Uterus (tissue), 4 donors: ENCODE results near the gene COQ6. TPM values are rescaled to one million over a fixed set of nuclear protein-coding genes. Genes with fewer than 3 reads are reported as not detected.
A peak's percentile ranks its signal among the peaks of the same experiment; 100 is the strongest.
"Not testable (repeated sequence)": the region's sequence is repeated elsewhere in the genome, so short reads cannot be mapped to it uniquely, and the experiment has no call there.

Experiments used
- DNase-seq, 2 donors: peaks; one replicate each; pipeline ENCODE4 v3.0.0-alpha.2; 2019 to 2020
- H3K27ac ChIP-seq, 2 donors: fragments of 200-600 bp; sonication (generic); 1 replicate in 1 of 2; 2 replicates in 1 of 2; pipeline ENCODE4 v1.5.1; 2016 to 2018
- H3K27me3 ChIP-seq, 2 donors: fragments of 200-600 bp; sonication (generic); one replicate each; pipeline ENCODE4 v1.5.1; 2018 to 2019; ENCODE audit warnings: control low read depth in 1 of 2
- H3K36me3 ChIP-seq, 2 donors: fragments of 200-600 bp; sonication (generic); one replicate each; pipeline ENCODE4 v1.5.1; 2019; ENCODE audit warnings: control low read depth in 1 of 2
- H3K4me1 ChIP-seq, 2 donors: fragments of 200-600 bp; sonication (generic); one replicate each; pipeline ENCODE4 v1.5.1; 2018 to 2019; ENCODE audit warnings: control low read depth in 1 of 2
- H3K4me3 ChIP-seq, 2 donors: fragments of 200-600 bp; sonication (generic); 1 replicate in 1 of 2; 2 replicates in 1 of 2; pipeline ENCODE4 v1.5.1; 2018 to 2019; ENCODE audit warnings: mild to moderate bottlenecking in 1 of 2
- H3K9me3 ChIP-seq, 2 donors: fragments of 200-600 bp; sonication (generic); one replicate each; pipeline ENCODE4 v1.5.1; 2019; ENCODE audit warnings: control low read depth in 1 of 2
- POLR2A ChIP-seq, 2 donors: fragments of 450-650 bp; IDR thresholded peaks; one replicate each; pipeline ENCODE4 v1.6.1; 2016; ENCODE audit warnings: antibody characterized with exemption in 2 of 2, mild to moderate bottlenecking in 1 of 2, moderate library complexity in 1 of 2
- intact Hi-C: fragments of 100-400 bp; cut with DNase I; formaldehyde crosslinking; loops from one replicate; pipeline ENCODE4 v1.15.1; 2023; ENCODE audit warnings: low total_unique reads
- total RNA-seq, 4 donors: library from RNA; depleted of rRNA in 3 of 4; stranded (reverse); fragments of >200 nt in 3 of 4; gene quantifications; one replicate each; pipeline versions ENCODE4 v1.1.0 to v1.2.4, GENCODE V29; 2014 to 2023
- TF ChIP-seq, protein P1 (sequence below), 4 experiments: fragments of 200-600 bp in 2 of 4; fragments of 450-650 bp in 2 of 4; sonication (generic) in 2 of 4; IDR thresholded peaks; one replicate each; pipeline ENCODE4 v1.5.1; 2016 to 2019; ENCODE audit warnings: antibody characterized with exemption in 4 of 4, mild to moderate bottlenecking in 2 of 4, moderate library complexity in 1 of 4
- donor health status: DM: yes; HTN: yes; CAD: no.

Gene COQ6
- 100 to 1,000 TPM in 1 of 4 donors, 10 to 100 TPM in 3; 18.5 to 103 (median 30.0) TPM for total RNA-seq

DNA sequence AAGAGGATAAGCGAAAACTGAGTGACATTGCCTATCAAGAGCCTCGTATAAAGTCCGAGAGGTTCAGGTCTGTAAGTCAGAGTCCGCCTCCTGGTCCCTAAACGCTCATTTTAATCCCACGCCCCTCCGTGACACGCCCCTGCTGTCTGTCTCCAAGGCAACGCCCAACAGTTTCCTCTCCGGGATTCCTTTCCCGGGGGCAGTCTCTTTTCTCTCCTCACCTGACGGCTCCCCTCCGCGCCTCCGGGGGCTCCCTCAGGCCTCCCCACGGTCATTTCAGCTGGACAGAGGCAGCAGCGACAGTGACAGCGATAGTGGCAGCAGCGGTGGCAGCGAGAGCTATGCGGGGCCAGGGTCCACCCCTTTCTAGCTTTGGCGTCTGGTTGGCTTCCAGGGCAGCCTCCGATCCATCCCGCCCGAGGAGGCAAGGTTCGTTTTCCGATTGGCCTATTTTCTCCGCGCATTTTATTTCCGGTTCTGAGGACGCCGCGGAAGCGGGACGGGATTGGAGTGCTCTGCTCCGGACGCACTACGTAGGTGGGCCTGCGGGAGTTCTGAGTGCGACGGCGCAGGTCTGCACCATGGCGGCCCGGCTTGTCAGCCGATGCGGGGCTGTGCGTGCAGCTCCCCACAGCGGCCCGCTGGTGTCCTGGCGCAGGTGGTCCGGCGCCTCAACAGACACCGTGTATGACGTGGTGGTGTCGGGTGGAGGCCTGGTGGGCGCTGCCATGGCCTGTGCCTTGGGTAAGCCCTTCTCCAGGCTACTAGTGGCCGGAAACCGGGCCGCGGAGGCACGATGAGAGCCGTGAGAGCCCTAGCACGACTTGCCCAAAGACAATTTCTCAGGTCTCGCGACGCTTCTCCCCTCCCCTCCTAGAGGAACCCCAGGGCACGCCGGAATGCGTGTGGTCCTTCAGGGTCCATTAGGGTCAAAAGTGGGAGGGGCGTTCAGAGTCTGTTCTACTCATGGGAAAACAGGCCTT, at the start of gene COQ6, which contains the start of gene FAM161B:
TSS of gene COQ6 (plus strand) at position 551 of the 983 bp plus-strand sequence. CDS start at position 582, 31 bp downstream.
TSS of gene FAM161B (minus strand) at position 343 of the 983 bp plus-strand sequence. CDS start at position 275, 68 bp downstream.
- DNase-seq = peak; percentile 92 to 93
- no peaks in the 10 kb centered on the region for H3K4me1 ChIP-seq
- H3K27ac ChIP-seq = peak within 1 kb of the TSS; percentile 90 to 91
- TF ChIP-seq POLR2A (IDR thresholded peaks at IDR 0.05) = peak; percentile 36 to 83
- TF ChIP-seq, protein P1, sequence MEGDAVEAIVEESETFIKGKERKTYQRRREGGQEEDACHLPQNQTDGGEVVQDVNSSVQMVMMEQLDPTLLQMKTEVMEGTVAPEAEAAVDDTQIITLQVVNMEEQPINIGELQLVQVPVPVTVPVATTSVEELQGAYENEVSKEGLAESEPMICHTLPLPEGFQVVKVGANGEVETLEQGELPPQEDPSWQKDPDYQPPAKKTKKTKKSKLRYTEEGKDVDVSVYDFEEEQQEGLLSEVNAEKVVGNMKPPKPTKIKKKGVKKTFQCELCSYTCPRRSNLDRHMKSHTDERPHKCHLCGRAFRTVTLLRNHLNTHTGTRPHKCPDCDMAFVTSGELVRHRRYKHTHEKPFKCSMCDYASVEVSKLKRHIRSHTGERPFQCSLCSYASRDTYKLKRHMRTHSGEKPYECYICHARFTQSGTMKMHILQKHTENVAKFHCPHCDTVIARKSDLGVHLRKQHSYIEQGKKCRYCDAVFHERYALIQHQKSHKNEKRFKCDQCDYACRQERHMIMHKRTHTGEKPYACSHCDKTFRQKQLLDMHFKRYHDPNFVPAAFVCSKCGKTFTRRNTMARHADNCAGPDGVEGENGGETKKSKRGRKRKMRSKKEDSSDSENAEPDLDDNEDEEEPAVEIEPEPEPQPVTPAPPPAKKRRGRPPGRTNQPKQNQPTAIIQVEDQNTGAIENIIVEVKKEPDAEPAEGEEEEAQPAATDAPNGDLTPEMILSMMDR (IDR thresholded peaks at IDR 0.05) = peak in 3 of 4 experiments; percentile 15 to 46 (median 36)
- no peaks in the 10 kb centered on the region for H3K36me3 ChIP-seq
- peak within 1 kb of the TSS; percentile 84 to 100 for H3K4me3 ChIP-seq
- no peaks in the 10 kb centered on the region for H3K9me3 ChIP-seq
- intact Hi-C loops = no loop called here
- H3K27me3 ChIP-seq = no peaks in the 10 kb centered on the region

DNA sequence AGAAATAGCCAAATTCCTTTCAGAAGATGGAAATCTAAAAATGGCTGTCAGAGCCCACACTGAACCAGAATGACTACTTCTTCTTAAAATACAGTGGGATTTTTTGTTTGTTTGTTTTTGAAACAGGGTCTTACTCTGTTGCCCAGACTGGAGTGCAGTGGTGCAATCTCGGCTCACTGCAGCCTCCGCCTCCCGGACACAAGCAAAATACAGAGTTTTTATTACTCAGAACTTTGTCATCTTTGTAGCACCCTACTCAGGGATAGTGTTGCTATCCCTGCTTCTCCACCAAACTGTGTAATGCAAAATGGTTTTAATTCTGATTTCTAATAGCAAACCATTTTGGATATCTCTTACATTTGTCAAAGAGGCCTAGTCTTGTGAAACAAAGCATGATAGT, 47.1 kb upstream of the COQ6 start:
- intact Hi-C loops = no loop called here
- TF ChIP-seq, protein P1 (IDR thresholded peaks at IDR 0.05) = no peak
- TF ChIP-seq POLR2A (IDR thresholded peaks at IDR 0.05) = no peak
- H3K27me3 ChIP-seq = no peaks in the 10 kb centered on the region
- no peaks in the 10 kb centered on the region for H3K4me1 ChIP-seq
- H3K27ac ChIP-seq = no peak overlapping the region
- no peaks in the 10 kb centered on the region for H3K36me3 ChIP-seq
- no peak for DNase-seq
- no peak overlapping the region for H3K4me3 ChIP-seq
- H3K9me3 ChIP-seq = no peaks in the 10 kb centered on the region

DNA sequence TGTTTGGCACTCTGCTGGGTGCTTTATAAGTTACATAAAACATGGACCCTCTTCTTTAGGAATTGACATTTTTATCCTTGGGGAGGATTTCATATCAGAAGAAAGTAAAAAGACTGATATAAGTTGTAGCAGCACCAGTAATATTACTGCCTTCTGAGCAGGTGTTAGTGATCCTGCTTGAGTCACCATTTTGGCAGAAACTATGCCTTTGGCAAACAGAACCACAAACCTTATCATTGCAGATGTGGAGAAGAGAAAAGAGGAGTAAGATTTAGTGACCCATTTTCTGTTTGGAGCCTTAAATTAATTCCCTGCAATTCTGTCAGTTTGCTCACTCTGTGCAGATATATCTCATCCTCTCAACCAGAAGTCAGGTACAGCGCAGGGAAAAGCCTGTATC, 40.4 kb upstream of the COQ6 start:
- intact Hi-C loops = no loop called here
- H3K27me3 ChIP-seq = no peaks in the 10 kb centered on the region
- H3K4me1 ChIP-seq = peaks cover 0 to 19% of the 10 kb centered on the region in 2 donors
- no peaks in the 10 kb centered on the region for H3K9me3 ChIP-seq
- H3K27ac ChIP-seq = peak overlapping the region; percentile 27 to 28
- peak; percentile 24 to 61 for DNase-seq
- no peak overlapping the region for H3K4me3 ChIP-seq
- no peaks in the 10 kb centered on the region for H3K36me3 ChIP-seq
- TF ChIP-seq POLR2A (IDR thresholded peaks at IDR 0.05) = no peak
- TF ChIP-seq, protein P1 (IDR thresholded peaks at IDR 0.05) = no peak

DNA sequence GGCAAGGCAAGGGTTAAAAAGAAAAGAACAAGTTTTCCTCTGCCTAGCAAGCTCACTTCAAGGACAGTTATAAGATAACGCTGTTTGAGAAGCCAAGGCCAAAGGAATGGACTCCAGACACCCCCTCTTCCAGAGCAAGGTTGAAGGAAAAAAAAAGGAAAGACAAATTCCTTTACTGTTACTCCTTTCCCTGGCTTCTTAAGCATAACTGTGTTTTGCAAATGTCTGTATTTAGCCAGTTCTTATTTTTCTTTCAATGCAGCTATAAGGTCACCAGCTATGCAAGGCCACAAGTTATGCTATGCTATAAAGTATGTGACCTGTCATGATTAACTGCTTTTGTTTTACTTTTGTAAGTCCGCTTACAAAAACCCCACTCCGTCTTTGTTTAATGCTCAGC, 36.8 kb upstream of the COQ6 start:
- H3K27me3 ChIP-seq = no peaks in the 10 kb centered on the region
- no peak for DNase-seq
- intact Hi-C loops = no loop called here
- H3K27ac ChIP-seq = no peak overlapping the region
- no peak overlapping the region for H3K4me3 ChIP-seq
- peaks cover 0 to 19% of the 10 kb centered on the region in 2 donors for H3K4me1 ChIP-seq
- TF ChIP-seq, protein P1 (IDR thresholded peaks at IDR 0.05) = no peak
- no peak for TF ChIP-seq POLR2A (IDR thresholded peaks at IDR 0.05)
- no peaks in the 10 kb centered on the region for H3K36me3 ChIP-seq
- no peaks in the 10 kb centered on the region for H3K9me3 ChIP-seq

DNA sequence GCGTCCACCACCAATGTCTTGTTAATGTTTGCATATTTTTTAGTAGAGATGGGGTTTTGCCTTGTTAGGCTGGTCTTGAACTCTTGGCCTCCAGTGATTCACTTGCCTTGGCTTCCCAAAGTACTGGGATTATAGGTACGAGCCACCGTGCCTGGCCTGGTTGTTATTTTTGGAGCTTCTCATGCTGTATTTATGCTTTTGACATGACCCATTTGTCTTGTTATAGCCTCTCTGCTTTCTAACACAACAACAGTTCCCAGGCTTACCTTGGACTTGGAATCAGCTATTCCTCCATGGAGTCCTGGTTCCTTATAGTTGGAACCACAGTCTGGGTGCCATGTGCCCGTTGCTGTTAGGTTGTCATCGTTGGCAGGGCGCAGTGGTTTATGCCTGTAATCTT, 33.8 kb upstream of the COQ6 start:
- Histone ChIP-seq H3K36me3 (no peaks in the 10 kb centered on the region), H3K4me3 (no peak overlapping the region), H3K27ac (no peak overlapping the region), H3K27me3 (no peaks in the 10 kb centered on the region), H3K9me3 (no peaks in the 10 kb centered on the region), H3K4me1 (no peaks in the 10 kb centered on the region)
- TF ChIP-seq, protein P1 (IDR thresholded peaks at IDR 0.05) = no peak
- TF ChIP-seq POLR2A (IDR thresholded peaks at IDR 0.05) = no peak
- no peak for DNase-seq
- intact Hi-C loops = no loop called here

DNA sequence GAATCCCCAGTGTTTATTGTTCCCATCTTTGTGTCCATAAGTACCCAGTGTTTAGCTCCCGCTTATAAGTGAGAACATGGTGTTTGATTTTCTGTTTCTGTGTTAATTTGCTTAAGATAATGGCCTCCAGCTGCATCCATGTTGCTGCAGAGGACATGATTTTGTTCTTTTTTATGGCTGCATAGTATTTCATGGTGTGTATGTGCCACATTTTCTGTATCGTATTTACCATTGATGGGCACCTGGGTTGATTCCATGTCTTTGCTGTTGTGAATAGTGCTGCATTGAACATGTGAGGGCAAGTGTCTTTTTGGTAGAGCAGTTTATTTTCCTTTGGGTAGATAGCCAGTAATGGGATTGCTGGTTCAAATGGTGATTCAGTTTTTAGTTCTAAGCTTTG, 30.6 kb upstream of the COQ6 start:
- H3K9me3 ChIP-seq, H3K36me3 ChIP-seq, intact Hi-C loops, H3K27me3 ChIP-seq, H3K27ac ChIP-seq, H3K4me1 ChIP-seq, DNase-seq, H3K4me3 ChIP-seq: not testable (repeated sequence)
